CD4-positive, alpha-beta T cell treated with Interleukin-6 for 4 hours (primary cell): ENCODE measurements around the gene VSIG8.

Experiments
- DNase-seq: peaks from one replicate; pipeline ENCODE4 v3.0.0-alpha.2; 2020; ENCODE audit warnings: mixed read lengths

The VSIG8 gene

GRCh38 chr1:159882527-159882862 lies 20.0 kb upstream of the VSIG8 start:
- no peak for DNase-seq

DNA sequence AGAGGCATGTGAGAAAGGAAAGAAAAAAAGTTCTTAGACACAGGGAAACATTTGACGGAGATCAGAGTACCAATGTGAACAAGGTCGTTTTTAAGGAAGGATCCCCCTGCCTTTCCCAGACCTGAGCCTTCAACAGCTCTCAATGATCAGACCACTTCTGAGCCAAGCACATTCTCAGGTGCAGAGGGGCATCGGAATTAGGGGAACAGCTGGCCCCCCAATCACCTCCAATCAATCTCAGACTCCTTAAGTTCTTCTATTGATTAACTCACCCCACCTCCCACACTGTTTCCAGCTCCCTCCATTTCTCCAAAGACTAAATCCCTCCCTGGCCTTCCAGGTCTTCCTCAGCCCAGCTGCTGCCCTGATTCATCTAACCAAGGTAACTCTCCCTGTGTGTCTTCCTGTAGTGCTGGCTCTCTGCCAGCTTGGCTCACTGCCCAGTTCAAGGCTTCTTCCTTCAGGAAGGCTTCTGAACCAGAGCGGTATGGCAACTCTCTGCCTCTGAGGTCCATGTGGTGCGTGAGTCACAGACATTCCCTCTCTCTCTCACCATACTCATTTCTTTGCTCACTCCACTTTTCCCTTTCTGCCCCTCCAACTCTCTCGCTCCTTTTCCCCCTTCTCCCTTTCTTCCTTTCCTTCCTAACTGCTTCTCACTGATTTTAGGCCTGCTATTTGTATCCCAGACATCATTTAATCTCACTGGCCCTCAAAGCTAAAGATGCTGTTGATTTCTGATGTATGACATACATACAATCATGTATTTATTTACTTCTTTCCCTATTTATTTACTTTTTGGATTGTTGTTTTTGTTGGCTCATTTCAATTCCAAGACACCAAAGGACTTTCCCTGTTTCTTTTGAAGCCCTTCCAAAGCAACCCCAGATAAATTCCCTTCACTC lies 19.4 kb upstream of the VSIG8 start:
- peak; percentile 80 for DNase-seq

DNA sequence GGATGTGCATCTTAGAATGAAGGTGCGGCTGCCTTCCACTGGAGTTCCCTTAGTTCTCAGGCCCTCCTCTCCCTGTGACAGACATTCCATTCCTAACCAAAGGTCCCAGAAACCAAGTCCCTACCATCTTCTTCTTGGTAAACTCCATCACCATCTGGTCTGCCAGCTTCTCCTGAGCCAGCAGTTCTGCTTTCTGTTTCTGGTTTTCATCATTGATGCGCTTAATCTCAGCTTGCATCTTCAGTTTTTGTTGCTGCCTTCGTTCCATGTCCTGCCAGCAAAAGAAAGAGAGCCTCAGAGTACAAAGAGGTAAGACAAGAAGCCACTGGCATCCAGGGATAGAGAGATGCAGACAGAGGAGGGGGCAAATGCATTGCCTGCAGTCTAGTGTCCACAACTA lies 18.0 kb upstream of the VSIG8 start:
- DNase-seq, result no peak

- no peak for DNase-seq
These were observed 17.5 kb upstream of the VSIG8 start for GRCh38 chr1:159879977-159880376.

DNA sequence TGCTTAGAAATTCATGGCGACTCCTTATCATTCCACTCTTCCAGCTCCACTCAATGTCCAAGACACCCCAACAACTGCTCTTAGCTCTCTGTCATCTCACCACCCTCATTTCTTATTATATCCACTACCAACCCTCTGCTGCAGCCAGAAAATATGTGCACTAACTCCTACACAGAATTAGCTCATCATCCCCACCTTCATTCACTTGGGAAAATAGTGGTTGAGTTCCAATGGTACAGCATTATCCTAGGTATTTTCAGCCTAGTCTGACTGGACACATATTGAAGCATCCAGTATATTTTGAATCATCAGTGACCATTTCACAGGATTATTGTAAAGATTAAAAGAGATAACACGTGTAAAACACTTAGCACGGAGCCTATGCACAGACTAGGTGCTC lies 16.7 kb upstream of the VSIG8 start:
- DNase-seq, result no peak

DNA sequence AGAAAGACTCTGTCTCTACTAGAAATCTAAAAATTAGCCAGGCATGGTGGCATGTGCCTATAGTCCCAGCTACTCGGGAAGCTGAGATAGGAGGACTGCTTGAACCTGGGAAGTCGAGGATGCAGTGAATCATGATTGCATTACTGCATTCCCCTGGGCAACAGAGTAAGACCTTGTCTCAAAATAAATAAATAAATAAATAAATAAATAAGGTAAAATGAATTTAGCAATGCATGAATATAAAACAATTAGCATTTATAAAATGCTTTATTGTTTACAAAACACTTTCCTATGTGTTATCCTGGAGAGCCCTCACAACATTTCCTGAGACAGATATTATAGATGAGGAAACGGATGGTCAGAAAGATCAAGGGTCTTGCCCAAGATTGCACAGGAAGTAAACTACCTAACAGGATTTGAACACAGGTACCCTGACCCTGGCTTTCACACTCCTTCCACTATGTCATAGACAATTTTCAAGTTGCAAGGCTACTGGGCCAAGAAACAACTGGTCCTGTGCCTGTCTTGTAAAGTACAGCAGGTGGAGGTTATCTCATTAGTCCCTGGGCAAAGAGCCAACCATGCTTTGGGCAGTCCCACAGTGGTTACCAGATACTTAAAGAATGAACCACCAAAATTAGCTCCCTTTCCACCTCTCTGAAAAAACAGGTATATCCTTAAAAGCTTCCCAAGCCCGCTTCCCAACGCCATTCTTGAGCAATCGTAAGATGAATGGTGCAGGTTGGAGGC lies 15.4 kb upstream of the VSIG8 start:
- DNase-seq, result no peak

DNA sequence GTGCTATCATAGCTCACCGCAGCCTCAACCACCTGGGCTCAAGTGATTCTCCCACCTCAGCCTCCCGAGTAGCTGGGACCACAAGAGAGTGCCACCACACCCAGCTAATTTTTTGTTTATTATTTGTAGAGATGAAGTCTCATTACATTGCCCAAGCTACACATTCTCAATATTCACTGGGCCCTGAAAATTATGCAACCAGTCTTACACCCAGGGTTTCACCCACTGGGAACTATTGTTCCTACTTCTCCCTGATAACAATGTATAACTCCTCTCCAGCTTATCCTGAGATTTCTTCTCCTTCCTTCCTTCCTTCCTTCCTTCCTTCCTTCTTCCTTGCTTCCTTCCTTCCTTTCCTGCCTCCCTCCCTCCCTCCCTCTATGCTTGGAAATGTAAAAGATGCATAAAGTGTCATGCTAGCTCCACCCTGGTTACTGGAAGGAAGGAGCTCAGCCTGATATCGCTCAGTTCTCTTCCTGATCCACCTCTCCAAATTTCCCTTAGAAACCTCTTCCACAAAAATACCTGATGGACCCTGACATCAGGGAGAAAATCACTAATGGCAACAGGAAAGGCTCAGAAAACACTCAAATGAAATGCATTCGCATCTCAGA lies 11.2 kb upstream of the VSIG8 start:
- DNase-seq, result no peak

DNA sequence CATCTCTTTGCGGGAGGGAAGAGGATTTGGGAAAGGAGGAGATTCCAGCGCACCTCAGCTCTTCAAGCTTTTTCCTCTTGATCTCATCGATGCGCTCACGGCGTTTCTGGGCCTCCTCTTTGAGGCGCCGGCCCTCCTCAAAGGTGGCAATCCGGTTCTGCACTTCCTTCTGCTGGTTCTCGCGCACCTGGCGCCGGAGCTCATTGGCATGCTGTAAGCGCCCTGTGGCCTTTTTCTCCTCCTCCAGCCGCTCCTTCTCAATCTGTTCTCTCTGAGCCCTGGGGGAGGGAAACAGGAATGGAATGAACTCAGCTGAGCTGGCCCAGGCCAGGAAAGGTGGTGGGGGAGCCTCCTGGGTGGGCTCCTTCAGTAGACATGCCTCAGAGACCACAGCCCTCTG lies 10.4 kb upstream of the VSIG8 start:
- no peak for DNase-seq

DNA sequence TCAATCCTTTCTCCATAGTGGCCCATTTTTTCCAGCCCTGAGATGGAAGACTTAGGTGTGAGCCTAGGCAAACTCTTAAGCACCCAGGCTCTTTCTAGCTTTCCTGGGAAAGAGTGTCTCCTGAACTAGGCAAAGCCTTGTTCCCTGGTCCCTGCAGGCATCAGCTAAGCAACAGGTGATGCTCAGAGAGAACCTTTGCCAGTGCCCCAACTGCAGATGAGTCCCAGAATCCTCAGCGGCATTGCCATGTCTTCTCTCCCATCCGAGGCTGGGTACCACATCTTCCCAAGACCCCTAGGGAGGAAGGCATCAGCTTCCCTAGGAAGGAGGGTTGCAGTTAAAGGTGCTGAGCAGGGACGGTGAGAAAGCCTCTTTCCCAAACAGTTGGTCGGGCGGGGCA lies 8.2 kb upstream of the VSIG8 start:
- DNase-seq, result no peak

- DNase-seq, result no peak
These were observed 7.2 kb upstream of the VSIG8 start for GRCh38 chr1:159869607-159870006.

DNA sequence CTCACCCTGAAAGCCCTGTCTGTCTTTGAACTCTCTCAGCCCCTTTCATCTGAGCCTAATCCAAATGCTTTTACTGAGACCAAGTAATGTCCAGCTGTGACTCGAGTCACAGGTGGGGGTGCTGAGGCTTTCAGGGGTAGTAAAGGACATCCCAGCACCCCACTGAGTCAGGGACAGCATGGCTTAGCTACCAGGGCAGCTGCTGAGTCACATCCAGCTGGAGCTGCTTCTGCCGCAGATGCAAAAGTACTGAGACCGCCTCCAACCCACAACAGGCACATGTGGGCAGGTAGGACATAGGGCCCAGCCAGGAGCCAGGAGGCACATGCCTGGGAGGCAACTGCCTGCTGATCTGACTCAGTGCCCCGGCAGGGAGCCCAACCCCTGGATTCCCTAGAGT lies 6.7 kb upstream of the VSIG8 start:
- peak; percentile 11 for DNase-seq

- no peak for DNase-seq
These were observed 6.3 kb upstream of the VSIG8 start for GRCh38 chr1:159868766-159869165.

DNA sequence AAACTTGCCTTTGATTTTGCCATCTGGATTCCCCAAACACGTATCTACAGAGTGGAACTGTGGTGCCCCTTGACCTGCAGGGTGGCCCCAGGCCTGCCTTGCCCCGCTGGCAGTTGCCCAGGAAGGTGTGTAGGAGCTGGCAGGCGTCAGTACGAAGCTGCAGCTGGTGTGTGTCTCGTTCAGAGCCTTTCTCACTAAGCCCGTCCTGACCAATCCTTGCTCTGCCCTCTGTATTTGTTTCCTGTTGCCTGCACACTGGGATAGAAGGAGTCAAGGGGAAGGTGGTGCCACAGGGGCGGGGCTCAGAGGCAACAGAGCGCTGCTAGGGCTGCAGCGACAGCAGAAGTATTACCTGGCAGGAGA lies 5.2 kb upstream of the VSIG8 start:
- no peak for DNase-seq

- DNase-seq, result no peak
These were observed 4.6 kb upstream of the VSIG8 start for GRCh38 chr1:159866905-159867663.

DNA sequence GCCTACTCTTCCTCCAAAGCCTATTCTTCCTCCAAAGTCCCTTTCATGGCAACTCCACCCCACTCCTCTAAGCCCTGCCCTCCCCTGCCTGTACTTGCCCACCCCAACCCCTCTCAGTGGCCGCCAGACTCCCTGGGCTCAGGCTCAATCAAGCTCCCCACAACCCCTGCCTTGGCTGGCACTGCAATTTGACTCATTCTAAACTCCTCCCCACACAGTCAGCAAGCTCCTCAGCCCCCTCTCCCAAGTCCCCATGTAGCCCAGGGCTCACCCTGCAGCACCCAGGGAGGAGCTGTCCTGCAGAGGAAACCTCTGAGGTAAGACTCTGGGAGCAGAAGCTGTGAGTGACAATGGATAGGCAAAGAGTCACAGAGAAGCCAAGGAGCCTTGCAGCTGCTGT lies 3.6 kb upstream of the VSIG8 start:
- DNase-seq, result no peak

DNA sequence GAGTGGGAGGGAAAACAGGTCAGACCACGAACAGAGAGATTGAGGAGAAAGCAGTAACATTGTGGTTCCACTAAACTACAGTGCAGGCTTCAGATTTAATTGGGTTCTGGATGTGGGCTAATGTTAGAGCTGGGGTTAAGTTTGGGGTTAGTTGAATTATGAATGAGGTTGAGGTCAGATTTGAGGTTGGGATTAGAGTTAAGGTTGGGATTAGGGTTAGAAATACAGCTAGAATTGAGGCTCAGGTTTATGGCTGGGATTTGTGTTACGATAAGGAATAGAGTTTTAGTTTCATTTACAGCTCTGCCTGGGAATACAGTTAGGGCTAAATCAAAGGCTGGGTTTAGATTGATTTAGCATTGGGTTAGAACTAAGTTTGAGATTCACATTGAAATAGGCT lies 1.8 kb upstream of the VSIG8 start:
- DNase-seq, result no peak

DNA sequence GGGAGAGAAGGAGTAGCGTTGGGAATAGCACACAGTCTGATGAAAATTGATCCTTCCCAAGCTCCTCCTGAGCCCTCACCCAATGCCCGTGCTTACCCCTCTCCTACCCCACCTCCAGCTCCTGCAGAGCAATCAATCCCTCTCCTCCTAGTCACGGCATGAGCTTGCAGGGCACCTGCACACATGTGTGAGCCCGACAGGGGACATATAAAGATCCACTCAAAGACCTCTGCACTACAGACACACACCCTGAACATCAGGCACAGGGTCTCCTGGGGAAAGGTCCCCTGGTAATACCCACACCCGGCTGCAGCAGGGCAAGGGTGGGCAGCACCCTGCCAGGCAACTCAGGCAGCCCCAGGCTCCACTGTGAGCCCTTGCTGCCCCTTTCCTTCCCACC lies 426 bp downstream of the VSIG8 start:
- DNase-seq, result no peak

DNA sequence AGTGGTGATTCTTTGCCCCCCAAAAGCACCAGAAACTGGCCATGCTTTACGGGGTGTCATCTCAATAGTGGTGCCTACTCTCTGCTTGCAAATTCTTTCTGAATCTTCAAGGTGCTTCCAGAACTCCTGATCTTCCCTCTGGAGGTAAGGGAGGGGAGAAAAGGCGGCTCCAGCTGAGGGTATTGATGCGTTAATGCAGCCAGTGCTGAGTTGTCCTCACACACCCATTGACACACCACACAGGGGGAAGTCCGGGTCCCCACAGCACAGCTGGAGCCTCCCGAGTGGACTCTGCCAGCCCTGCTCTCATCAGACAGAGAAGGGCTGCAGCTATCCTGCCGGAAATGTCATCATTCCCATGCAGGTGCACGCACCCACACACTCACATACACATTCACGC lies 1.2 kb downstream of the VSIG8 start:
- DNase-seq, result no peak

GRCh38 chr1:159860456-159860855 lies 2.0 kb downstream of the VSIG8 start:
- no peak for DNase-seq

- no peak for DNase-seq
These were observed 2.6 kb downstream of the VSIG8 start for GRCh38 chr1:159859767-159860322.

GRCh38 chr1:159857889-159858288 lies 4.6 kb downstream of the VSIG8 start:
- DNase-seq, result no peak

DNA sequence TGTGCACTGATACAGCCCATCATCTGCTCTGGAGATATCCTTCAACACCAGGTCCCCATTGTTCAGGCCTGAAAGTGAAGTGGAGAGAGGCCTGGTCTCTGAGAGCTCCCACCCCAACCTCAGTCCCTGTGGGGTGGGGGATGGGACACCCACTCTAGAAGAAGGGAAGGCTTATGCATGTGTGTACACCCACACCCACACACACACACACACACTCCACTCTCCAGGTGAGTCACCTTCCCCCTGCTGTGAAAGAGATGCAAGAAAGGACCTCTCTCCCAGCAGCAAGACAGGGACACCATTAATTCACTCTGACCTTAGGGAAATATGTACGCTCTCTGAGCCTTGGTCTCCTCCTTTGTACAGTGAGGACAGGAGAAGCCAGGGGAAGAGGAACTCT lies 5.9 kb downstream of the VSIG8 start:
- no peak for DNase-seq

- no peak for DNase-seq
These were observed 6.7 kb downstream of the VSIG8 start for GRCh38 chr1:159855709-159856108.
